B cell (primary cell): ENCODE data around the gene PALD1.

Experiments used
- EZH2 ChIP-seq: IDR thresholded peaks from 2 replicates; pipeline ENCODE4 v1.6.1; 2012; ENCODE audit warnings: borderline replicate concordance, low read depth, mild to moderate bottlenecking, moderate library complexity, low read length; ENCODE audit not compliant: insufficient read depth, poor library complexity, severe bottlenecking
- TF ChIP-seq, protein P1 (sequence below): fragments of 200-600 bp; IDR thresholded peaks from one replicate; pipeline ENCODE4 v1.8.0; 2022; ENCODE audit warnings: antibody characterized with exemption, mild to moderate bottlenecking

- TF ChIP-seq, protein P1, sequence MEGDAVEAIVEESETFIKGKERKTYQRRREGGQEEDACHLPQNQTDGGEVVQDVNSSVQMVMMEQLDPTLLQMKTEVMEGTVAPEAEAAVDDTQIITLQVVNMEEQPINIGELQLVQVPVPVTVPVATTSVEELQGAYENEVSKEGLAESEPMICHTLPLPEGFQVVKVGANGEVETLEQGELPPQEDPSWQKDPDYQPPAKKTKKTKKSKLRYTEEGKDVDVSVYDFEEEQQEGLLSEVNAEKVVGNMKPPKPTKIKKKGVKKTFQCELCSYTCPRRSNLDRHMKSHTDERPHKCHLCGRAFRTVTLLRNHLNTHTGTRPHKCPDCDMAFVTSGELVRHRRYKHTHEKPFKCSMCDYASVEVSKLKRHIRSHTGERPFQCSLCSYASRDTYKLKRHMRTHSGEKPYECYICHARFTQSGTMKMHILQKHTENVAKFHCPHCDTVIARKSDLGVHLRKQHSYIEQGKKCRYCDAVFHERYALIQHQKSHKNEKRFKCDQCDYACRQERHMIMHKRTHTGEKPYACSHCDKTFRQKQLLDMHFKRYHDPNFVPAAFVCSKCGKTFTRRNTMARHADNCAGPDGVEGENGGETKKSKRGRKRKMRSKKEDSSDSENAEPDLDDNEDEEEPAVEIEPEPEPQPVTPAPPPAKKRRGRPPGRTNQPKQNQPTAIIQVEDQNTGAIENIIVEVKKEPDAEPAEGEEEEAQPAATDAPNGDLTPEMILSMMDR = no peak
- no peak for TF ChIP-seq EZH2
Measured at GRCh38 chr10:70551971-70552422, 73.4 kb downstream of the PALD1 start.
